ENCODE measurements around the gene OTUD4.

OTUD4 gene

GRCh38 chr4:145125396-145125795 is 55.0 kb downstream of the OTUD4 start:
- no peak for DNase-seq (ENCODE audit: low spot score)

- DNase-seq (ENCODE audit: low spot score): no peak
Observed at GRCh38 chr4:145108128-145108527, 72.3 kb downstream of the OTUD4 start.

GRCh38 chr4:145107126-145107525 is 73.3 kb downstream of the OTUD4 start:
- DNase-seq (ENCODE audit: low spot score): no peak

- DNase-seq (ENCODE audit: low spot score): no peak
Observed at GRCh38 chr4:145103496-145103895, 76.9 kb downstream of the OTUD4 start.

- no peak for DNase-seq (ENCODE audit: low spot score)
Observed at GRCh38 chr4:145102619-145103018, 77.8 kb downstream of the OTUD4 start.

GRCh38 chr4:145101091-145101490 is 79.3 kb downstream of the OTUD4 start:
- DNase-seq (ENCODE audit: low spot score): no peak

- no peak for DNase-seq (ENCODE audit: low spot score)
Observed at GRCh38 chr4:145099653-145100052, 80.7 kb downstream of the OTUD4 start.

- peak; percentile 48 for DNase-seq (ENCODE audit: low spot score)
Observed at GRCh38 chr4:145098675-145099037, 81.7 kb downstream of the OTUD4 start.

GRCh38 chr4:145097821-145098674 is 82.3 kb downstream of the OTUD4 start, which contains the start of the genes ABCE1 and ANAPC10:
TSS of gene ABCE1 (plus strand) at chr4:145098311. CDS start at chr4:145104413, 6,102 bp downstream.
TSS of gene ANAPC10 (minus strand) at chr4:145098196. CDS start at chr4:145096099, 2,097 bp downstream.
- DNase-seq (ENCODE audit: low spot score): peak; percentile 96

- no peak for DNase-seq (ENCODE audit: low spot score)
Observed at GRCh38 chr4:145097331-145097820, 83.0 kb downstream of the OTUD4 start.

GRCh38 chr4:145093638-145094037 is 86.8 kb downstream of the OTUD4 start:
- no peak for DNase-seq (ENCODE audit: low spot score)

GRCh38 chr4:145090380-145090779 is 90.0 kb downstream of the OTUD4 start:
- DNase-seq (ENCODE audit: low spot score): no peak

GRCh38 chr4:145083891-145084605 is 96.3 kb downstream of the OTUD4 start:
- DNase-seq (ENCODE audit: low spot score): no peak
